22Rv1 (cell line): ENCODE results near the gene TMEM72.

Experiments used
- H3K27ac ChIP-seq: fragments of 450-650 bp; 2 replicates; pipeline ENCODE4 v1.5.1; 2017
- CTCF ChIP-seq: fragments of 450-650 bp; IDR thresholded peaks from 2 replicates; pipeline ENCODE4 v1.5.1; 2017; ENCODE audit warnings: mild to moderate bottlenecking
- ZFX ChIP-seq: fragments of 450-650 bp; IDR thresholded peaks from 2 replicates; pipeline ENCODE4 v1.6.1; 2017; ENCODE audit warnings: antibody characterized with exemption, borderline replicate concordance

TMEM72 gene

DNA sequence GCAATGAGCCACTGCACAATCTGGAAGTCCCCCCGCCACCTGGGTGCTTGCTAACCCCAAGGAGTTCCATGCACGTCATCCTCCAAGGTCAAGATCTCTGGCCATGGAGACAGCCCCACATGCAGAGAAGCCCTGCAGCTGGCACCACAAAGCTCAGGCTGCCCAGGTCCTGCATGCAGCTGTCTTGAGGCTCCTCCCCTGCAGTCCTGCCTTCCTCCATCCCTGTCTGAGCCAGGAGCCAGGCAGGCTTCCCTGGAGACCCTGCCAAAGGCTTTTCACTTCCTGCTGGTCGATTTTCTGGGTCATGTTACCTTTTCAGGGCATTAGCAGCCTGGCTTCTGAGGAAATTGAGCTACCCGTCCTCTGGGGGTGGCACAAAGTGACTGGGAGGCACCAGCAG is 12.5 kb upstream of the TMEM72 start:
- TF ChIP-seq CTCF (no peak), ZFX (no peak)
- no peak overlapping the region for H3K27ac ChIP-seq

DNA sequence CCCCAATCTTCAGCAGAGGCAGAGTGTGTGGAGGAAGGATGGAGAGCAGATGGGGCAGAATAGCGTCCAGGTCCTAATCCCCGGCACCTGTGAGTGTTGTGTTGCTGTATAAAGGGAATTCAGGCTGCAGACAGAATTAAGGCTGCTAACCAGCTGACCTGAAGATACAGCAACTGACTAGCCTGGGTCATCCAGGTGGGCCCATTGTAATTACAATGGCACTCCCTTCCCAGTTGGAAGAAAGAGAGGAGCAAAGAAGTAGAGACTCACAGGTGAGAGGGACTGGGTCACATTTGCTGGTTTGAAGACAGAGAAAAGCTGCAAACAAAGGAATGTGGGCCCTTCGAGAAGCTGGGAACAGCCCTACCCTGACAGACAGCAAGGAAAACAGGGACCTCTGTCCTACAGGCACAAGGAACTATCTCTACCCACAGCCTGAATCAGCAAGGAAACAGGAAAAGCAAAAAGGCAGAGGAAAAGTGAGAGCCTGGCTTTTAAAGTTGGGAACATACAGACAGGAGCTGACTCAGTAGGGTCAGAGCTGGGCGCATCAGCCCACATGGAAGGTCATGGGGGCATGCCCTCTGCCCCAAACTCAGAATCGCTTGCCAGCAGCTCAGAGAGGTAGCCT is 11.6 kb upstream of the TMEM72 start:
- TF ChIP-seq CTCF, result no peak
- TF ChIP-seq ZFX, result no peak
- H3K27ac ChIP-seq, result no peak overlapping the region

DNA sequence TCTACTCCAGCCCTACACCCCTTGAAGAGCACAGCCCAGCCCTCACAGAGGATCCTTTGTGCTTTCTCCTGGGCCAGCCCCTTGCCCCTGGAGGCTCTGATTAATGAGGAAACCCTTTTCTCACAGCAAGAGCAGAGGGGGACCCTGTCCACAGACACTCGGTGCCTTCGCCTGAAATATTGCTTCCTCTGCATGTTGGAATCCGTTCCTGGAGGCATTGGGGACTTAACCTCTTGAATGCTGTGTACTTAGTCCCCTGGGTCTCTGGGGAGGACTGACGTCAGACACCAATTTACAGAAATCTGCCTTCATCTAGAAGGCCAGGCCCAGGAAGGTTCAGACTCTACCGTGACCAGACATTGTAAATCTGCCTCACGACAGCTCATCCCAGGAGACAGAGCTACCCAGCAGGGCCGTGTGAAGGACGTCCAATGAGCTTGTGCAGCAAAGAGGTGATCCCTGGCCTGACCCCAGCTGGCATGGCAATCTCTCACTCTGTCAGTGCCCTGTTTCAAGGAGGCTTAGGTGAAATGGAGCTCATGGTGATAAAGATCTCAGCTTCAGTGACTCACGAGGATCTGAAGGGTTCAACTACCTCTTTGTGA is 8.1 kb upstream of the TMEM72 start:
- TF ChIP-seq CTCF (no peak), ZFX (no peak)
- H3K27ac ChIP-seq, result no peak overlapping the region

- no peak for TF ChIP-seq CTCF
- no peak for TF ChIP-seq ZFX
- no peak overlapping the region for H3K27ac ChIP-seq
Observed at GRCh38 chr10:44906486-44906885, 4.7 kb upstream of the TMEM72 start.

DNA sequence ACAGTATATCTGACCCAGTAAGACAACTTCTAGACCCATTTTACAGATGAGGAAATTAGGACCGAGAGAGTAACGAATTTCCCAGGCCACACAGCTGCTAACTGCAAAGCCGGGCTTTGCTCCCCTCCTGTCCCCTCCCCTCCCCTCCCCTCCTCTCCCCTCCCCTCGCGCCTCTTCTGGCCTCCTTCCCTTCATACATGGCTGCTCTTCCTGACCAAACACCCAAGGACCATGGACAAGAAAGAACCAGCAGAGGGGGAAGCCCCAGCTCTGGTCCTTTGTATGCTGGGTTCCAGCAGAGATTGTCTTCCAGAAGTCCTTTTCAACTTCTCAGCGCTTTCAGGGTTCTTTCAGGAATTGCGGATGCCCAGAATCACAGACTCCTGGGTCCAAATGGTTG is 3.6 kb upstream of the TMEM72 start:
- TF ChIP-seq CTCF, result no peak
- TF ChIP-seq ZFX, result no peak
- H3K27ac ChIP-seq, result no peak overlapping the region

- no peak for TF ChIP-seq ZFX
- TF ChIP-seq CTCF, result no peak
- H3K27ac ChIP-seq, result no peak overlapping the region
Observed at GRCh38 chr10:44908066-44908749, 2.9 kb upstream of the TMEM72 start.
